ENCODE measurements around the gene AUP1. TPM values are rescaled to one million over a fixed set of nuclear protein-coding genes. Genes with fewer than 3 reads are reported as not detected.

The AUP1 gene
- total and polyA plus RNA-seq, 2 of the 8 experiments (the other 6 are each of a cell fraction or from before 2014, with no cell fraction given) = 83.4 to 121 TPM

GRCh38 chr2:74556159-74556558 lies 26.7 kb upstream of the AUP1 start:
- peaks cover 0 to 14% (median 8%) of the 10 kb centered on the region in 4 experiments; a peak in 6 of 7 replicates for H3K4me1 ChIP-seq (replicated peaks in 1 of 4; ENCODE audit: control insufficient read depth in 3 of 4, insufficient read depth in 4 of 4, low read length in 3 of 4)
- no peaks in the 10 kb centered on the region for H3K9me3 ChIP-seq (ENCODE audit: insufficient read depth in 2 of 2, low read depth in 1 of 2, low read length in 1 of 2)
- H2BK20ac ChIP-seq (ENCODE audit: low read length) = no peak overlapping the region
- no peak overlapping the region for H2BK120ac ChIP-seq (replicated peaks; ENCODE audit: low read depth, low read length)
- H3K27ac ChIP-seq (ENCODE audit: low read depth, low read length) = no peak overlapping the region
- H3K4ac ChIP-seq (replicated peaks; ENCODE audit: insufficient read length, low read depth, low read length) = no peak overlapping the region
- POLR2A ChIA-PET (ENCODE audit: partially characterized antibody) = interaction anchor here (1.0 to 2.6 kb wide), 6 partner anchors 12 to 60 kb away, joined by 3 to 16 read pairs (median 4); partner anchors contain the start of genes AUP1 and HTRA2
- peaks cover 18% of the 10 kb centered on the region for H3K23me2 ChIP-seq (ENCODE audit: low read depth, low read length)
- no peaks in the 10 kb centered on the region for H3K79me2 ChIP-seq (ENCODE audit: control insufficient read depth in 1 of 2, insufficient read depth in 2 of 2, low read length in 2 of 2)
- no peak overlapping the region for H2AK5ac ChIP-seq (ENCODE audit: low read depth, low read length)
- no peak overlapping the region for H3K9ac ChIP-seq (replicated peaks in 1 of 4; ENCODE audit: extremely low read depth in 1 of 4, low read depth in 3 of 4, low read length in 3 of 4)
- no peak overlapping the region for H4K91ac ChIP-seq (replicated peaks; ENCODE audit: insufficient read length, low read length)
- CTCF ChIA-PET (ENCODE audit: partially characterized antibody) = interaction anchor here (0.5 to 7.5 kb wide), 7 partner anchors 8 to 705 kb away, joined by 3 to 56 read pairs (median 10); partner anchors contain the start of genes CCDC142 and TTC31
- peak overlapping the region in 1 of 2 experiments; percentile 93; a peak in 2 of 4 replicates for H3K4me2 ChIP-seq (ENCODE audit: insufficient read depth in 1 of 2, low read depth in 2 of 2, low read length in 2 of 2)
- H3K56ac ChIP-seq (replicated peaks; ENCODE audit: insufficient read length, low read depth, low read length) = no peak overlapping the region
- H4K20me1 ChIP-seq (replicated peaks in 1 of 2; ENCODE audit: control insufficient read depth in 1 of 2, insufficient read depth in 2 of 2, low read length in 2 of 2) = peaks cover 2 to 4% of the 10 kb centered on the region in 2 experiments
- no peak overlapping the region for H2BK15ac ChIP-seq (ENCODE audit: low read length)
- H3K14ac ChIP-seq (ENCODE audit: insufficient read length) = no peak overlapping the region
- peaks cover 0 to 42% (median 26%) of the 10 kb centered on the region in 4 experiments; a peak in 6 of 7 replicates for H3K27me3 ChIP-seq (replicated peaks in 1 of 4; ENCODE audit: control insufficient read depth in 3 of 4, extremely low read depth in 1 of 4, insufficient read depth in 3 of 4, low read length in 3 of 4)
- H2BK5ac ChIP-seq (ENCODE audit: low read depth, low read length) = no peak overlapping the region
- H3K36me3 ChIP-seq (ENCODE audit: control insufficient read depth in 2 of 4, insufficient read depth in 4 of 4, low read length in 3 of 4) = peaks cover 0 to 3% (median 0%) of the 10 kb centered on the region in 4 experiments; a peak in 1 of 8 replicates
- FAIRE-seq (no peak), DNase-seq (ENCODE audit: low read depth in 1 of 2, low spot score in 2 of 2) (no peak)
- no peak overlapping the region for H2BK12ac ChIP-seq (ENCODE audit: low read depth, low read length)
- H4K5ac ChIP-seq (ENCODE audit: insufficient read length, low read depth, low read length) = no peak overlapping the region
- no peak for TF ChIP-seq BRCA1 (IDR thresholded peaks at IDR 0.05; ENCODE audit: low read depth, low read length)
- no peak for TF ChIP-seq CEBPB (IDR thresholded peaks at IDR 0.05; ENCODE audit: low read depth, low read length)
- TF ChIP-seq NANOG (IDR thresholded peaks at IDR 0.05; ENCODE audit: insufficient read depth, low read depth, low read length, poor library complexity, severe bottlenecking) = no peak
- TF ChIP-seq SIN3A (conservative IDR thresholded peaks at IDR 0.05 in 1 of 2, IDR thresholded peaks at IDR 0.05 in 1 of 2; ENCODE audit: low read depth in 1 of 2, low read length in 2 of 2) = no peak
- TF ChIP-seq GTF2F1 (IDR thresholded peaks at IDR 0.05; ENCODE audit: borderline replicate concordance, low read depth, low read length) = no peak
- no peak for TF ChIP-seq BCL11A (IDR thresholded peaks at IDR 0.05; ENCODE audit: low read depth in 2 of 2, low read length in 2 of 2)
- TF ChIP-seq KDM1A (IDR thresholded peaks at IDR 0.05; ENCODE audit: borderline replicate concordance, low read length) = no peak
- no peak for TF ChIP-seq TCF12 (IDR thresholded peaks at IDR 0.05; ENCODE audit: low read depth, low read length)
- TF ChIP-seq TAF1 (IDR thresholded peaks at IDR 0.05; ENCODE audit: low read depth, low read length) = no peak
- no peak overlapping the region for H2AFZ ChIP-seq (ENCODE audit: low read length)
- no peaks in the 10 kb centered on the region; the same call in 1 of the 2 replicates for H3K79me1 ChIP-seq (ENCODE audit: low read depth, low read length)
- WGBS, 2 experiments (ENCODE audit: extremely low coverage in 1 of 2, insufficient coverage in 1 of 2, insufficient read length in 1 of 2, insufficient replicate concordance in 2 of 2, low coverage in 1 of 2, low lambda C conversion rate in 2 of 2, missing lambda C conversion rate in 1 of 2) = 94% methylated on average over 14 of the region's 14 CpGs; no CpG with 5 or more reads in 1 of the 2 experiments
- H3K4me3 ChIP-seq (ENCODE audit: extremely low read depth in 1 of 4, insufficient read depth in 2 of 4, low read depth in 3 of 4, low read length in 4 of 4) = no peak overlapping the region
- no peak overlapping the region for H3K23ac ChIP-seq (ENCODE audit: insufficient read length)
- no peak overlapping the region for H3K18ac ChIP-seq (ENCODE audit: extremely low read depth, low read length)
- H4K8ac ChIP-seq (ENCODE audit: extremely low read depth, insufficient read depth, low read length) = no peak overlapping the region
